GM12878 (cell line): Measurements from ENCODE around the gene PRSS50. TPM values are rescaled to one million over a fixed set of nuclear protein-coding genes. Genes with fewer than 3 reads are reported as not detected.
"Not testable (repeated sequence)": the region's sequence is repeated elsewhere in the genome, so short reads cannot be mapped to it uniquely, and the experiment has no call there.

Source experiments
- ATAC-seq: fragments of 200-7000 bp; cut with Tn5 transposase; 3 replicates; pipeline ENCODE4 v1.9.1; 2020; ENCODE audit warnings: mild to moderate bottlenecking, moderate library complexity
- BruUV-seq: library from RNA; stranded (reverse); fragments of 400-500 nt; replicated peaks from 2 replicates; lab custom pipeline; 2021; lab: Mats Ljungman, UMichigan
- CTCF ChIA-PET: fragments of 300-600 bp; sonication (Branson Sonifier 250); formaldehyde crosslinking; extraction: SDS; loops from one replicate; lab custom pipeline; 2021; ENCODE audit warnings: inconsistent platforms; lab: Yijun Ruan, JAX
- POLR2A ChIA-PET: fragments of 350-600 bp; formaldehyde crosslinking; extraction: SDS; loops from one replicate; lab custom pipeline; 2021; ENCODE audit warnings: inconsistent platforms; lab: Charles Lee
- RAD21 ChIA-PET: fragments of 300-600 bp; sonication (Branson Sonifier 250); formaldehyde crosslinking; loops from one replicate; lab custom pipeline; 2023; ENCODE audit warnings: antibody characterized with exemption; ENCODE audit not compliant: unreplicated experiment; lab: Charles Lee
- SMC1A ChIA-PET: fragments of 300-600 bp; sonication (Branson Sonifier 250); formaldehyde crosslinking; loops from one replicate; lab custom pipeline; 2023; ENCODE audit not compliant: unreplicated experiment, uncharacterized antibody; lab: Charles Lee
- DNase-seq: peaks from one replicate; pipeline ENCODE4 v3.0.0-alpha.2; 2011; ENCODE audit warnings: low read depth, low spot score
- FAIRE-seq: peaks from 3 replicates; lab custom pipeline; 2011; peaks lifted over from hg19 to GRCh38; lab: Jason Lieb, UNC
- H2AFZ ChIP-seq: 2 replicates; pipeline ENCODE4 v1.6.0; 2011; ENCODE audit warnings: low read depth, low read length, control low read depth; ENCODE audit not compliant: control insufficient read depth
- H3K27ac ChIP-seq: 2 replicates; pipeline ENCODE4 v1.5.1; 2011; ENCODE audit warnings: control low read depth; ENCODE audit not compliant: control insufficient read depth, insufficient read depth
- H3K27me3 ChIP-seq, 2 experiments: replicated peaks in 1 of 2; 2 replicates each; pipeline versions ENCODE4 v1.6.0 to v1.6.1; 2011; ENCODE audit warnings: low read length in 1 of 2; ENCODE audit not compliant: control insufficient read depth in 2 of 2, insufficient read depth in 2 of 2
- H3K36me3 ChIP-seq, 2 experiments: 2 replicates each; pipeline ENCODE4 v1.5.1; 2011; ENCODE audit warnings: low read length in 1 of 2; ENCODE audit not compliant: control insufficient read depth in 2 of 2, insufficient read depth in 2 of 2
- H3K4me1 ChIP-seq: 2 replicates; pipeline ENCODE4 v1.6.1; 2011; ENCODE audit warnings: mild to moderate bottlenecking, low read length, moderate library complexity, mixed read lengths; ENCODE audit not compliant: control insufficient read depth, insufficient read depth
- H3K4me2 ChIP-seq: 2 replicates; pipeline ENCODE4 v1.6.0; 2011; ENCODE audit warnings: control low read depth; ENCODE audit not compliant: control insufficient read depth, insufficient read depth
- H3K4me3 ChIP-seq: fragments of 200-600 bp; sonication (generic); 2 replicates; pipeline ENCODE4 v1.5.1; 2016
- H3K79me2 ChIP-seq: 2 replicates; pipeline ENCODE4 v1.6.0; 2011; ENCODE audit warnings: low read length; ENCODE audit not compliant: control insufficient read depth, insufficient read depth
- H3K9ac ChIP-seq: 2 replicates; pipeline ENCODE4 v1.8.0; 2011; ENCODE audit warnings: low read length, control low read depth, mixed read lengths; ENCODE audit not compliant: control insufficient read depth, insufficient read depth
- H3K9me3 ChIP-seq: replicated peaks from 3 replicates; pipeline ENCODE4 v1.5.1; 2011; ENCODE audit warnings: mild to moderate bottlenecking, low read length; ENCODE audit not compliant: control insufficient read depth, insufficient read depth
- H4K20me1 ChIP-seq: 2 replicates; pipeline ENCODE4 v1.6.0; 2011; ENCODE audit not compliant: control insufficient read depth, insufficient read depth
- IKZF1 ChIP-seq: fragments of 450-650 bp; conservative IDR thresholded peaks from 2 replicates; pipeline ENCODE4 v1.6.1; 2017; ENCODE audit warnings: antibody characterized with exemption, mild to moderate bottlenecking
- NRF1 ChIP-seq: conservative IDR thresholded peaks from 2 replicates; pipeline ENCODE4 v1.6.1; 2011; ENCODE audit warnings: mild to moderate bottlenecking, low read depth, low read length, improper control_type of control experiment
- RUNX3 ChIP-seq: IDR thresholded peaks from 2 replicates; pipeline ENCODE4 v1.6.1; 2012; ENCODE audit warnings: low read length, inconsistent platforms
- STAT1 ChIP-seq: fragments of 450-650 bp; conservative IDR thresholded peaks from 2 replicates; pipeline ENCODE4 v1.6.1; 2014; ENCODE audit warnings: antibody characterized with exemption, mild to moderate bottlenecking
- ZSCAN29 ChIP-seq: fragments of 450-650 bp; IDR thresholded peaks from 2 replicates; pipeline ENCODE4 v1.6.1; 2017; ENCODE audit warnings: mild to moderate bottlenecking, moderate library complexity
- WGBS: methylation state at CpG from one replicate; pipeline ENCODE4 v1.1.6; 2016; ENCODE audit warnings: low lambda C conversion rate; ENCODE audit not compliant: insufficient replicate concordance, insufficient coverage; ENCODE audit errors: missing lambda C conversion rate; 5-methylcytosine and 5-hydroxymethylcytosine counted together
- in situ Hi-C: fragments of 300-500 bp; cut with MboI; formaldehyde crosslinking; loops from 9 replicates; pipeline ENCODE4 v1.14.3; 2018; ENCODE audit warnings: mixed read lengths
- intact Hi-C: fragments of 100-400 bp; cut with micrococcal nuclease; formaldehyde crosslinking; loops from one replicate; pipeline ENCODE4 v1.14.2; 2022; ENCODE audit not compliant: unreplicated experiment
- polyA plus RNA-seq, 11 experiments: library from polyadenylated mRNA; depleted of rRNA in 4 of 11; unstranded in 6 of 11; stranded (reverse) in 5 of 11; fragments of >200 nt; fragmentation: Nextera tagmentation in 4 of 11; fragmentation: Illumina TruSeq in 1 of 11; extraction: Ambion mirVana in 4 of 11; extraction: Trizol in 1 of 11; gene quantifications; 1 replicate in 1 of 11; 2 replicates in 10 of 11; pipeline versions ENCODE4 v1.2.1 to v1.2.3, GENCODE V29; 2011 to 2016; ENCODE audit warnings: inconsistent platforms in 2 of 11, missing spikeins in 2 of 11, low read depth in 1 of 11
- total RNA-seq, 4 experiments: library from RNA; depleted of rRNA in 3 of 4; stranded (reverse); fragments of >200 nt in 3 of 4; fragmentation: Illumina TruSeq in 1 of 4; extraction: Trizol in 1 of 4; gene quantifications; 2 replicates each; pipeline versions ENCODE4 v1.2.1 to v1.2.3, GENCODE V29; 2013 to 2021
- TF ChIP-seq, protein P1 (sequence below): IDR thresholded peaks from 2 replicates; pipeline ENCODE4 v1.6.1; 2012; ENCODE audit warnings: mild to moderate bottlenecking, low read depth, low read length

Gene PRSS50
- total and polyA plus RNA-seq, 10 of the 15 experiments (the other 5 are each of a cell fraction or from before 2014, with no cell fraction given), result 0.05 TPM; not detected in 9

- no peak overlapping the region for H3K9ac ChIP-seq
- FAIRE-seq, result no peak
- H3K4me3 ChIP-seq, result no peak overlapping the region
- no peaks in the 10 kb centered on the region for H3K9me3 ChIP-seq
- CTCF ChIA-PET, result interaction anchor here (0.7 kb wide), 1 partner anchor 258 kb away, joined by 3 read pairs; no protein-coding TSS in a partner anchor
- H2AFZ ChIP-seq, result no peak overlapping the region
- no peak overlapping the region for H3K27ac ChIP-seq
- ATAC-seq, result no peak
- POLR2A ChIA-PET, result no interaction called here
- SMC1A ChIA-PET, result interaction anchor here (0.6 to 1.1 kb wide), 2 partner anchors 149 to 737 kb away, joined by 3 read pairs; no protein-coding TSS in a partner anchor
- no TSS peak for BruUV-seq
- in situ Hi-C loops (no loop called here), intact Hi-C loops (no loop called here)
- H3K79me2 ChIP-seq, result no peaks in the 10 kb centered on the region
- H3K4me2 ChIP-seq, result no peak overlapping the region
- TF ChIP-seq IKZF1 (no peak), ZSCAN29 (no peak), NRF1 (no peak), RUNX3 (no peak)
- H3K27me3 ChIP-seq, result no peaks in the 10 kb centered on the region
- peaks cover 8% of the 10 kb centered on the region; the same call in 1 of the 2 replicates for H3K4me1 ChIP-seq
- DNase-seq, result peak; percentile 8
- H4K20me1 ChIP-seq, result no peaks in the 10 kb centered on the region
- H3K36me3 ChIP-seq, result no peaks in the 10 kb centered on the region
- RAD21 ChIA-PET, result no interaction called here
Measured at GRCh38 chr3:46746711-46747110, 29.0 kb upstream of the PRSS50 start.

GRCh38 chr3:46742992-46743585 lies 25.4 kb upstream of the PRSS50 start:
- no peak for ATAC-seq
- DNase-seq, result no peak
- Histone ChIP-seq H3K79me2 (no peaks in the 10 kb centered on the region), H3K4me2 (no peak overlapping the region), H3K9ac (no peak overlapping the region), H3K4me1 (peaks cover 8% of the 10 kb centered on the region; the same call in 1 of the 2 replicates), H3K36me3 (no peaks in the 10 kb centered on the region), H4K20me1 (no peaks in the 10 kb centered on the region), H2AFZ (no peak overlapping the region), H3K4me3 (no peak overlapping the region), H3K27ac (no peak overlapping the region), H3K27me3 (no peaks in the 10 kb centered on the region), H3K9me3 (no peaks in the 10 kb centered on the region)
- in situ Hi-C loops (no loop called here), intact Hi-C loops (no loop called here)
- no peak for TF ChIP-seq STAT1
- TF ChIP-seq, protein P1, sequence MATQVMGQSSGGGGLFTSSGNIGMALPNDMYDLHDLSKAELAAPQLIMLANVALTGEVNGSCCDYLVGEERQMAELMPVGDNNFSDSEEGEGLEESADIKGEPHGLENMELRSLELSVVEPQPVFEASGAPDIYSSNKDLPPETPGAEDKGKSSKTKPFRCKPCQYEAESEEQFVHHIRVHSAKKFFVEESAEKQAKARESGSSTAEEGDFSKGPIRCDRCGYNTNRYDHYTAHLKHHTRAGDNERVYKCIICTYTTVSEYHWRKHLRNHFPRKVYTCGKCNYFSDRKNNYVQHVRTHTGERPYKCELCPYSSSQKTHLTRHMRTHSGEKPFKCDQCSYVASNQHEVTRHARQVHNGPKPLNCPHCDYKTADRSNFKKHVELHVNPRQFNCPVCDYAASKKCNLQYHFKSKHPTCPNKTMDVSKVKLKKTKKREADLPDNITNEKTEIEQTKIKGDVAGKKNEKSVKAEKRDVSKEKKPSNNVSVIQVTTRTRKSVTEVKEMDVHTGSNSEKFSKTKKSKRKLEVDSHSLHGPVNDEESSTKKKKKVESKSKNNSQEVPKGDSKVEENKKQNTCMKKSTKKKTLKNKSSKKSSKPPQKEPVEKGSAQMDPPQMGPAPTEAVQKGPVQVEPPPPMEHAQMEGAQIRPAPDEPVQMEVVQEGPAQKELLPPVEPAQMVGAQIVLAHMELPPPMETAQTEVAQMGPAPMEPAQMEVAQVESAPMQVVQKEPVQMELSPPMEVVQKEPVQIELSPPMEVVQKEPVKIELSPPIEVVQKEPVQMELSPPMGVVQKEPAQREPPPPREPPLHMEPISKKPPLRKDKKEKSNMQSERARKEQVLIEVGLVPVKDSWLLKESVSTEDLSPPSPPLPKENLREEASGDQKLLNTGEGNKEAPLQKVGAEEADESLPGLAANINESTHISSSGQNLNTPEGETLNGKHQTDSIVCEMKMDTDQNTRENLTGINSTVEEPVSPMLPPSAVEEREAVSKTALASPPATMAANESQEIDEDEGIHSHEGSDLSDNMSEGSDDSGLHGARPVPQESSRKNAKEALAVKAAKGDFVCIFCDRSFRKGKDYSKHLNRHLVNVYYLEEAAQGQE, result peak; percentile 62; the same call in 1 of the 2 replicates
- BruUV-seq, result no TSS peak
- RAD21 ChIA-PET, result no interaction called here
- FAIRE-seq, result no peak
- CTCF ChIA-PET, result no interaction called here
- WGBS, result 77% methylated on average over 8 of the region's 12 CpGs
- POLR2A ChIA-PET, result no interaction called here
- SMC1A ChIA-PET, result no interaction called here

DNA sequence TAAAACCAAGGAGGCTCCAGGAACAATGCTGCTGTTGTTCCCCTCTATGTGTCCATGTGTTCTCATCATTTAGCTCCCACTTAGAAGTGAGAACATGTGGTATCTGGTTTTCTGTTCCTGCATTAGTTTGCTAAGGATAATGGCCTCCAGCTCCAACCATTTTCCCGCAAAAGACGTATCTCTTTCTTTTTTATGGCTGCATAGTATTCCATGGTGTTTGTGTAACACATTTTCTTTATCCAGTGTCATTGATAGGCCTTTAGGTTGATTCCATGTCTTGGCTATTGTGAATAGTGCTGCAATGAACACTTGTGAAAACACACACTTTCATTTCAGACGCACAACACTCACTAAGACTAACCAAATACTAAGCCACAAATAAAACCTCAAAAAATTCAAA lies 21.9 kb upstream of the PRSS50 start:
- H3K36me3 ChIP-seq, intact Hi-C loops, H3K27ac ChIP-seq, H2AFZ ChIP-seq, FAIRE-seq, SMC1A ChIA-PET, POLR2A ChIA-PET, RAD21 ChIA-PET, H3K79me2 ChIP-seq, ATAC-seq, H3K4me3 ChIP-seq, H3K4me2 ChIP-seq, H3K9ac ChIP-seq, H3K4me1 ChIP-seq, in situ Hi-C loops, H4K20me1 ChIP-seq, H3K27me3 ChIP-seq, BruUV-seq, DNase-seq, H3K9me3 ChIP-seq: not testable (repeated sequence)
- 27% methylated on average over 3 of the region's 3 CpGs for WGBS
- CTCF ChIA-PET, result interaction anchor here (1.3 kb wide), 1 partner anchor 12 kb away, joined by 3 read pairs; no protein-coding TSS in a partner anchor
